ENCODE data around the gene STAC2.
A peak's percentile ranks its signal among the peaks of the same experiment; 100 is the strongest.

STAC2 gene

GRCh38 chr17:39209317-39210092 lies 16.2 kb downstream of the STAC2 start:
- no peak for DNase-seq (ENCODE audit: low spot score)

DNA sequence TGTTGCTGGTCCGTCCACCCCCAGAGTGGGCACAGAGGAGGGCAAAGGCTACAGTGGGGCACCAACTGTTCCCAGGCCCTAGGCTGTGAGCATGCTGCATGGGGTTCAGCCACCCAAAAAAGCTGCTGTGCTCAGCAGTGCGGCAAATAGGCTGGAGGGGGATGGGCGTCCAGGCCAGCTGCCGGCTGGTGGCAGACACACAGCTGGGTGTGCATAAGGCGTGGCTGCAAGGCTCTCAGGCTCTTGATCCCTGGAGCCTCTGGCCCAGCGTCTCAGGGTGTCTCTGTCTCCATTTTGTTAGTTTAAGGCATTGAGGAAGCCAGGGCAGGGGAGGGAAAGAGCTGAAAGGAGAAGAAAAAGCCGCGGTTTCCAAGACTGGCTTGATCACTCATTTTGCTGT lies 16.9 kb downstream of the STAC2 start:
- DNase-seq (ENCODE audit: low spot score): no peak

DNA sequence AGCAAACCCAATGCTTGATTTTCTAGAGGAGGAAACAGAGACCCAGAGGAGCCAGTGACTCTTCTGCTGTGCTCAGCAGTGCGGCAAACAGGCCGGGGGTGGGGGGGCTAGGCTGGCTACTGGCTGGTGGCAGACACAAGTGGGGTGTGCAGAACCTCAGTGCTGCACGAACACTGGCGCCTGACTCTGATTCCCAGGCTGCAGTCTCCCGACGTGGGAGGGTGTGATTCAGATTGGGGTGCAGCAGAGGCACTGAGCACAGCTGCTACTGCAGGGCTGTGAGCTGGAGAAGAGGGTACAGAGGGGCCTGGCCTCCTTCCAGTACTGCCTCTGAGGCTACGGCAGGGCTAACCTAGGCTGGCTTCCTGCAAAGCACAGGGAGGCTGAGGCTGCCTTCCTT lies 17.6 kb downstream of the STAC2 start:
- DNase-seq (ENCODE audit: low spot score): no peak

GRCh38 chr17:39205112-39205526 lies 20.6 kb downstream of the STAC2 start:
- DNase-seq (ENCODE audit: low spot score): no peak

DNA sequence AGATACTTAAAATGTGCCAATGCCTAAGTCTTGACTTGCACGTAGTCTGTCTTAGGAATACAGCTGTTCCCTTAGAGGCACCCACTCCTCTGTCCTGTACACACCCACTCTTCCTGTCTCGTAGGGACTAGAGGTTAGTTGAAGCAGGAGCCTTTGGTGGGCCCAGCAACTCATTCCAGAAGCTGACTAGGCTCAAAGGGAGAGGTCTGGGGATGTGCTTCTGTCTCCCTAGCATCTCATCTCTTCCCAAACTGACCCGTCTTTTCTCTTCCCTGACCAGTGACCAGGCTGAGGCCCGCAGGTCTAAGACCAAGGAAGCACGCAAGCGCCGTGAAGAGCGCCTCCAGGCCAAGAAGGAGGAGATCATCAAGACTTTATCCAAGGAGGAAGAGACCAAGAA lies 21.5 kb downstream of the STAC2 start:
- DNase-seq (ENCODE audit: low spot score): no peak

GRCh38 chr17:39200957-39201510 lies 24.7 kb downstream of the STAC2 start:
- DNase-seq (ENCODE audit: low spot score): peak; percentile 14

DNA sequence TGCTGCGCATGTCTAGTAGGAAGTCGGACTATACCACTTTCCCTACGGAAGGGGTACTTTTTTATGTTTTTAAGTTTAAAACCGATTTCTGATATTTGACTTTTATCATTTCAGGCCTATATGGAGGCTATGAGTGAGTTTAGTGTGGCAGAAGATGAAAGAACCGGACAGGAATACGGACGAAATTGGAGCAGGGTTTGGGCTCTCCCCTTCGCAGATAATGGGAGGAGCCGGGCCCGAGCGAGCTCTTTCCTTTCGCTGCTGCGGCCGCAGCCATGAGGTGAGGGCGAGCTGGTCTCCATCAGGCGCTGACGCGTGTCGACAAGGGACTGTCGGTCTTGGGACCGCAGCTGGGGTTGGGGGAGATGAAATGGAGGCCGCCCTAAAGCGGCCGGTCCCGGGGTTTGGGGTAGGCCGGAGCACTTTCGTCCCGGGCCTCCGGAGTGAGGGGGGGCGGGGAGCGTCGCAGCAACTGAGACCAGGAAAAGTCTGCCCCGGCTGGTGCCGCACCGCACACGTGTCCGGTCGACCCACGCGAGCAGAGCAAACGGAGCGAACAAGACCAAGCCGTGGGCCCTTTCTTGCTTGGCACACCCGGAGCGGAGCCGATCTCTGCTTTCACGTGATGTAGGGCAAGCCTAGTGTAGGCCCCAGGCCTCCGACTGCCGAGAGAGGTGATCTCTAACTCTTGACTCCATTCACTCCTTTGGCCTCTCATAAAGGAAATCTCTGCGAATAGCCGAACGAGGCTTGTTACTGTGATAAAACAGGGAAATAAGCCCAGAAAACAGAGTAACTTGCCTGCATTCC lies 25.5 kb downstream of the STAC2 start, which contains the start of gene RPL19:
TSS of gene RPL19 (plus strand) at position 214 of the 810 bp plus-strand sequence. CDS start at position 276, 62 bp downstream.
- DNase-seq (ENCODE audit: low spot score): no peak

DNA sequence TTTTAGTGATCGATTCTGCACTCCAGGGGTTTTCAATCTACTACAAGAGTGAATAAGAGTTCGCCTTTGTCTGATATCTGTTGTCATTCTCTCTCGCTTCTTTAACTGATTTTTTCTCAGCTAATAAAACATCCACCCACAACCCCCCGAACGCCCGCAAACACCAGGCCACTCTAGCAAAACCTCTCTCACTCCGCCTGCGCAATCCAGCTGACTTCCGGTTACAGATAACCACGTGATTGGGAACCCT lies 26.0 kb downstream of the STAC2 start:
- DNase-seq (ENCODE audit: low spot score): peak; percentile 95

DNA sequence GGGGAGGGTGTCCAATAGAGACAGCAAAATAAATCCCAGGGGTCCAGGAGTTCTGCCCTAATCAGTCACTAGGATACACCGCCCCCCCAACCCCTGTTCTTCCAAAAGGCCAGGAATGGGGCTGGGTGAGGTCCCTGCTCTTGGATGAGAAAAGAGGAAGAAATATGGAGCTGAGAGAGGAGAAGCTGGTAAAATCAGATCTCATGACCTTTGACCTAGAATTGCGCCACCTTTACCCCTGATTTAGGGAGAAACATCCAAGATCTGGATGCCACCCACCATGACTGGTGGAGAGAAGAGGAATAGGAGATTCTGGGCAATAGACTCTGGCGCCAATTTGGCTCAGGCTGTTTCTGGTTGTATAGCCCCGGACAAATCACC lies 27.6 kb downstream of the STAC2 start:
- no peak for DNase-seq (ENCODE audit: low spot score)

DNA sequence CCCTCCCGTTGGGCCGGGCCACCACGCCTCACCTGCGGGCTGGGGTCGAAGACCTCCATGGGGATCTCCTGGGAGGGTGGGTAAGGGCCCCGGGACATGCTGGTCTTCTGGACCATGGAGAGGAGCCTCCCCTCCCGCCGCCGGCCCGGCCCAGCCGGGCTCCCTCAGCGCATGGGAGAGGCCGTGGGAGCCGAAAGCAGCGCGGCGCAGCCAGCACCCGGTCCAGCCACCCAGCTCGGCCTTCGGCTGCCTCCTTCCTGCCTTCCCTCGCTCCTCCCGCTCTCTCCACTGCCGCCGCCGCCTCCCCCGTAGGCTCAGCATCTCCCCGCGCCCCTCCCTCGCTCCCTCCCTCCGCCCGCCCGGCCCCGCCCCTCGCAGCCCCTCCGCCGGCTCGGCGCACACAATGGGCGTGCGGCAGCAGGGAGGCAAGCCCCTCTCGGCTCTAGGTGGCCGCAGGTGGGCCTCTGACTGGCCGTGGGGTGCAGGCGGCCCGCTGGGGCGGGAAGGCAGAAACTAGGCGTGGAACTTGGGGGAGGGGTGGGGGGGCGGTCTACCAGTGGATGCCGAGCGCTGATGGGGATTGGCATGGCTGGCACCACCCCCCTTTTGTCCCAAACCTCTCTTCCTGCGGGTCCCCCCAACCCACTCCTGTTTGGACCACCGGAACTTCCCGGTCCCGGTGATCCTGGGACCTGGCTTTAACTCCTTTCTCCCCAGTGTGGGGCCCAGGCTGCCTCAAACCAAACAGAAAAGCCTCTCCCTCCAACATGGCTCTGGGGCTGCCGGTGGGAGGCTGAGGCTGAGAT lies 28.2 kb downstream of the STAC2 start, which contains the start of gene CACNB1:
TSS of gene CACNB1 (minus strand) at position 290 of the 806 bp plus-strand sequence. CDS start at position 116, 174 bp downstream.
- no peak for DNase-seq (ENCODE audit: low spot score)

DNA sequence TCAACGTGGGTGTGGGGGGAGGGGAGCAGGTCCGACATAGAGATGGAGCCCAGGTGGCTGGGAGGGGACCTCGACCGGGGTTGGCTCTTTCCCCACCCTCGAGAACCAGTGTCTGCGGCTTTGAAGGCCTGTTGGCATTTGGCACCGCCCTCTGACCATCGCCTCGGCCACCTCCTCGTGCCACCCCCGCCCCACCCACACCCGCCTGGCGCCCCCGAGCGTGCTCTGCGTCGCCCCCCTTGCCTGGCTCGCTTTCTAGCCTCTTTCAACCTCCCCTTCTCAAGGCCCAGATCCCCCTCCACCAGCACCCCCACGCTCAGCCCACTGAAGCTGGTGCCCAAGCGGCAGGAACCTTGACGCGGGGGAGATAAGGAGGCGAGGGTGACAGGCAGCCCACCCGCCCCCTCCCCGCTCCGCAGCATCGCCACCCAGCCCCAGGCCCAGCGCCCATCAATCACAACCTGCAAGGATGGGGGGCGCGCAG lies 28.9 kb downstream of the STAC2 start:
- DNase-seq (ENCODE audit: low spot score): no peak

DNA sequence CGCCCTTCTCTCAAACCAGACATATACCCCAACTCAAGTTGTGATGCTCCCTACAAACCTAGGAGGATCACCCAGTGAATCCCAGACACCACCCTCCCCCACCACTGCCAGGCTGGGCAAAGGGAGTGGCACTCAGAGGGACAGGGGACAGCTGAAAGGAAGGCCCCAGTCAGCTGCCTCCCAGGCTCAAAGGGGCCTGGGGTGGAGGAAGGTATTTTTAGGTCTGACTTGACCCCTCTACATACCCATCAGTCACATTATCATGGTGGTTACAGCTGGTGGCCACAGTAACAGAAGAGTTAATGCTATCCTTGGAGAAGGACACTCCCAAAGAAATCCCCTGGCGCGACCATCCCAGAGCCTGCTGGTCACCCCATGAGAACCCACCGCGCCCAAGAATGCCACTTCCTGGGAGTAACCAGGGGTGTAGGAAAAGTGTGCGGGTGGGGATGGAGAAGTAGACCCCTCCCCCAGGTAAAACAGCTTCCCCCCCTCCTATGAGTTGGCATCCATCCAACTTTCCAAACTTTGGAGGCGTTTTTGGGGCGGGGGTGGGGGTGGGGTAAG lies 29.4 kb downstream of the STAC2 start:
- DNase-seq (ENCODE audit: low spot score): no peak

DNA sequence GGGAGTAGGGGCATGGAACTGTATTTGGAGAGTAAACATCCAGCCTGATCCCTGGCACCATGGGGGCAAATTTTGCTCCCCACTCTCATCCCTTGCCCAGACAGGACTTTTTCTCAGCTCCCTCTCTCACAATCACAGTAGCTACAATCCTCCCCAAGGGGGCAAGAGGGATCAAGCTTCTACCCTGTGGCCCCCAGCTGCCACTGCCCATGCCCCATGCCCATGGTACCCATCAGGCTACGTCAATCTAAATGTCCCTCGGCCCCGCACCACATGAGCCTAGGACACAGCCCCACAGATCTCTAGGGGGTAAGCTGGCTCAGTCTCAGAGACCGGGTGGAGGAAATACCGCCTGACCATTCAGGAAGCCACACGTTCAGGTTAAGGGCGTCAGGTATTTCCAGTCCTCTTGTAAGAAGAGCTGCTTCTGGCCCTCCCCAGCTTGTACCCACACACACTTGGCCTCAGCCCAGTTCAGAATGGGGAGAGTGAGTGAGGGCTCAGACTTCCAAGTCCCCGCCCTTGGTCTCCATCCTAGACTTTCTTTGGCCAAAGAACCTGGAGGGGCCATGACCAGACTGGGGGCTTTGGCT lies 30.1 kb downstream of the STAC2 start:
- no peak for DNase-seq (ENCODE audit: low spot score)

DNA sequence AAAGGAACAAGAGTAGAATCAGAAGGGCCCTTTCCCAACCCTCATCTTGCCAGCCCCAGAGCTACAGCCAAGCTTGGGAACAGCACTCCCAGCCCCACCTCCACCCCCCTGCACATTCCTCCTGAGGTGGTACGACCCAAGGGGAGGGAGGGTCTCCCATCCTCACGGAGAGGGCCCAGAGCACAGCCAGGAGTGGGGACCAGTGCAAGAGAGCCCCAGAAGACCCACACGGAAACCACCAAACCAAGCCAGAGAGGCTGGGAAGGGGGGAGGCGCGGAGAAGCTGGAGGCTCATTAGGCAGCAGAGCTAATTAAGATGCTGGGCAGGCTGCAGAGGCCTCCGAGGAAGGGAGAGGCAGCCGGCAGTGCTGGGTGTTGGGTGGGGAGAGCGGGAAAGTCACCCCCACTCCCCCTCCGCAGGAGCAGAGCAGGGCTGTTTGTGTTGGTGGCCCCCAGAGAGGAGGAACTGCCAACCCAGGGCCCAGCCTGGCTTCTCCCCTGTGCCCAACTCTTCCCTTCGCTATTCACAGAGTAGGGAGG lies 30.7 kb downstream of the STAC2 start:
- DNase-seq (ENCODE audit: low spot score): no peak

- no peak for DNase-seq (ENCODE audit: low spot score)
These were observed 31.4 kb downstream of the STAC2 start for GRCh38 chr17:39194089-39194984.

- DNase-seq (ENCODE audit: low spot score): no peak
These were observed 32.4 kb downstream of the STAC2 start for GRCh38 chr17:39193346-39193745.

GRCh38 chr17:39192901-39193300 lies 32.8 kb downstream of the STAC2 start:
- DNase-seq (ENCODE audit: low spot score): no peak

GRCh38 chr17:39191750-39192510 lies 33.8 kb downstream of the STAC2 start:
- no peak for DNase-seq (ENCODE audit: low spot score)

DNA sequence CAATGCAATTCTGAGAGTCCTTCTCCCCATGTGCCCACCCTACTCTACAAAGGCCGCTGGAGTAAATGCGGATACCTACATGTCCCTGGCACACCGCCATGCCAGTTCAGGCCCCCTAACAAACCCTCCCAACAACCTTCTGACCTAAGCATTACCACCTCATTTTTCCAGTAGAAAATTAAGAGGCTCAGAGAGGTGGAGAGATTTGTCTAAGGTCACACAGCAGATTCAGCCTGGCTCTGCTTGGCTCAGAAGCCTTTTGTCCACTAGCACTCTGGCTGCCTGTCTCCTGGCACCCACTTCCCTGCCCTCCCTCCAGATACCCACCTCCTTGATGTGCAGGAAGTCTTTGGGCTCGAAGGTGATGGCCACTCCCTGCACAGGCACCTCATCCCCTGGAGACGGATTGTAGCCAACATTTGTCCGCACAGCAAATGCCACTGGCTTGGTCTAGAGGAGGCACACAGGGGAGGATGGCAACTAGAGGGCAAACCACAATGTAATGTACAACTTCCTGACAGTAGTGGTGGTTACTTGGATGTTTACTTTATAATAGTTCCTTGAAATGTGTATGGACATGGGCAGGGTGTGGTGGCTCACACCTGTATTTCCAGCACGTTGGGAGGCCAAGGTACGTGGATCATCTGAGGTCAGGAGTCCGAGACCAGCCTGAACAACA lies 38.5 kb downstream of the STAC2 start:
- no peak for DNase-seq (ENCODE audit: low spot score)

Data from hematopoietic multipotent progenitor cell treated with erythropoietin and hydrocortisone succinate and interleukin-3 and kit ligand, for 15 days (in vitro differentiated cells).